Measurements from ENCODE around the gene CNTN5.

GRCh38 chr11:100303897-100304296 lies 1283.1 kb downstream of the CNTN5 start:
- TF ChIP-seq POLR2A (IDR thresholded peaks at IDR 0.05): no peak
- no peak for TF ChIP-seq CTCF (IDR thresholded peaks at IDR 0.05)

Measured in lower leg skin (tissue), 3 donors.